H1 (cell line): ENCODE results near the gene ZNF536. TPM values are rescaled to one million over a fixed set of nuclear protein-coding genes. Genes with fewer than 3 reads are reported as not detected.

Experiments
- CEBPB ChIP-seq: IDR thresholded peaks from 2 replicates; pipeline ENCODE4 v1.6.1; 2012; ENCODE audit warnings: low read depth, low read length
- NRF1 ChIP-seq: IDR thresholded peaks from 2 replicates; pipeline ENCODE4 v1.6.1; 2011; ENCODE audit warnings: mild to moderate bottlenecking, low read depth, low read length, improper control_type of control experiment
- polyA plus RNA-seq, 7 experiments: library from polyadenylated mRNA; depleted of rRNA in 3 of 7; stranded (reverse) in 5 of 7; unstranded in 2 of 7; fragments of >200 nt in 5 of 7; fragments of 200-250 nt in 2 of 7; gene quantifications; 1 replicate in 5 of 7; 2 replicates in 1 of 7; 4 replicates in 1 of 7; pipeline versions ENCODE4 v1.2.1 to v1.2.3, GENCODE V29; 2011 to 2013; ENCODE audit warnings: missing spikeins in 2 of 7, mixed read lengths in 2 of 7
- total RNA-seq: library from RNA; stranded (reverse); fragmentation: NEBNext Ultra II Directional; extraction: Animal tissue kit (Norgen Biotek cat#: 25700); gene quantifications from 2 replicates; pipeline ENCODE4 v1.2.1, GENCODE V29; 2021
- TF ChIP-seq, protein P1 (sequence below), 3 experiments: IDR thresholded peaks; 1 replicate in 2 of 3; 2 replicates in 1 of 3; pipeline versions ENCODE4 v1.5.1 to v1.6.1; 2011; ENCODE audit warnings: low read length in 3 of 3, mild to moderate bottlenecking in 3 of 3, inconsistent platforms in 2 of 3, low read depth in 1 of 3, moderate library complexity in 1 of 3; ENCODE audit not compliant: insufficient read depth in 1 of 3; ENCODE audit errors: control extremely low read depth in 1 of 3

ZNF536 gene
- total and polyA plus RNA-seq, 2 of the 8 experiments (the other 6 are each of a cell fraction or from before 2014, with no cell fraction given), result 0.09 to 0.11 TPM

DNA sequence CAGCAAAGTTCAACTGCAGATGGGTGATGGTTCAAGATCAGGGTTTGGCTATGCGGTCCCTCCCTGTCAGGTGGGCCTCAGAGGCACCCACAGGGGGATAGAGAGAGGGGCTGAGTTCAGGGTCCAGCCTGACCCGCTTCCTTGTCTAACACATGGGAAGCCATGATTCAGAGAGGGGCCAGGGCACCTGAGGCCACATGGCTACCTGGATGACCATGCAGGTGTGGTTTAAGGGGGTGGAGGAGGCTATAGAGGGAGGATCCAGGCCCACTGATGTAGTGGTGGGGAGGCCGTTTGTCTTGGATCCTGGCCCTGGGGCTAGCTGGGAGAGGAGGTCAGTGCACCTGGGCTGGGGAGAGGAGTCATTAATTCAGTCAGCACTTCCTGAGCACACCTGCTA lies 56.7 kb downstream of the ZNF536 start (continued):
- TF ChIP-seq NRF1 (no peak), CEBPB (no peak)
- TF ChIP-seq, protein P1, sequence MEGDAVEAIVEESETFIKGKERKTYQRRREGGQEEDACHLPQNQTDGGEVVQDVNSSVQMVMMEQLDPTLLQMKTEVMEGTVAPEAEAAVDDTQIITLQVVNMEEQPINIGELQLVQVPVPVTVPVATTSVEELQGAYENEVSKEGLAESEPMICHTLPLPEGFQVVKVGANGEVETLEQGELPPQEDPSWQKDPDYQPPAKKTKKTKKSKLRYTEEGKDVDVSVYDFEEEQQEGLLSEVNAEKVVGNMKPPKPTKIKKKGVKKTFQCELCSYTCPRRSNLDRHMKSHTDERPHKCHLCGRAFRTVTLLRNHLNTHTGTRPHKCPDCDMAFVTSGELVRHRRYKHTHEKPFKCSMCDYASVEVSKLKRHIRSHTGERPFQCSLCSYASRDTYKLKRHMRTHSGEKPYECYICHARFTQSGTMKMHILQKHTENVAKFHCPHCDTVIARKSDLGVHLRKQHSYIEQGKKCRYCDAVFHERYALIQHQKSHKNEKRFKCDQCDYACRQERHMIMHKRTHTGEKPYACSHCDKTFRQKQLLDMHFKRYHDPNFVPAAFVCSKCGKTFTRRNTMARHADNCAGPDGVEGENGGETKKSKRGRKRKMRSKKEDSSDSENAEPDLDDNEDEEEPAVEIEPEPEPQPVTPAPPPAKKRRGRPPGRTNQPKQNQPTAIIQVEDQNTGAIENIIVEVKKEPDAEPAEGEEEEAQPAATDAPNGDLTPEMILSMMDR (IDR thresholded peaks at IDR 0.05; ENCODE audit: control extremely low read depth in 1 of 3, insufficient read depth in 1 of 3, low read depth in 1 of 3, low read length in 3 of 3), result no peak
- TF ChIP-seq, all 59 proteins: peak for 0
